GM19351 (cell line): ENCODE data around the gene NIPAL4.

Source experiments
- ATAC-seq: cut with Tn5 transposase; IDR thresholded peaks from one replicate; pipeline ENCODE4 v1.9.1; 2021; ENCODE audit warnings: mild to moderate bottlenecking, moderate library complexity; ENCODE audit not compliant: unreplicated experiment

NIPAL4 gene

GRCh38 chr5:157513182-157513581, 53.2 kb downstream of the NIPAL4 start:
- no peak for ATAC-seq

- no peak for ATAC-seq
Measured at GRCh38 chr5:157514974-157515373, 55.0 kb downstream of the NIPAL4 start.

- no peak for ATAC-seq
Measured at GRCh38 chr5:157516006-157516405, 56.0 kb downstream of the NIPAL4 start.

DNA sequence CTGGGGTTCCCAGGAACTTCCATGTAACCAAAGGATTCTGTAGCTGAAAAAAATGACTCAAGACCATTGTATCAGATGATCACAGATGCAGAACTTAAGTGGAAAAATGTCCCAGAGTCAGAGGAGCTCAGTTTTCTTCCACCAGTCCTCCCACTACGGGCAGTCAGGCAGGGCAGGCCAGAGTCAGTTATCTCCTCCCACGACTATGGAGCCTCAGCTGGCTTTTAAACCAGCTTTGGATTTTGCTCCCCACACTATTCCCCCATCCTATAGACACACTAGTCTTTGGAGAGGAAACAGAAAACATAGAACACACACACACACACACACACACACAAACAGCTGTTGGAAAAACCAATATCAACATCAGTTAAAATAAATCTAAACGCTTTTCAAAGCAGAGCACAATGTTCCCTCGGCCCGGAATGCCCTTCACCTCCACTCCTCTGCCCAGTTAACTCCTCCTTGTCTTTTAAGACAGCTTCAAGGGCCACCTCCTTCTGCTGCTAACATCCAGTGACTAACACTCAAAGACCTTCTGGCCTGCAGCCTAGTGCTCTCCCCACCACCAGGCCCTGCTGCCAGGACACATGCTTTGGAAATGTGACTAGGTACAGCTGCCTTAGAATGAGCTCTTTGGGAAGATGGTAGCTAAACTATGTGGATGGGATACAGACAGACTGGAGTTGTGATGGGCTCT, 56.8 kb downstream of the NIPAL4 start:
- ATAC-seq, result no peak

- ATAC-seq, result peak; percentile 72
Measured at GRCh38 chr5:157518963-157519362, 59.0 kb downstream of the NIPAL4 start.

DNA sequence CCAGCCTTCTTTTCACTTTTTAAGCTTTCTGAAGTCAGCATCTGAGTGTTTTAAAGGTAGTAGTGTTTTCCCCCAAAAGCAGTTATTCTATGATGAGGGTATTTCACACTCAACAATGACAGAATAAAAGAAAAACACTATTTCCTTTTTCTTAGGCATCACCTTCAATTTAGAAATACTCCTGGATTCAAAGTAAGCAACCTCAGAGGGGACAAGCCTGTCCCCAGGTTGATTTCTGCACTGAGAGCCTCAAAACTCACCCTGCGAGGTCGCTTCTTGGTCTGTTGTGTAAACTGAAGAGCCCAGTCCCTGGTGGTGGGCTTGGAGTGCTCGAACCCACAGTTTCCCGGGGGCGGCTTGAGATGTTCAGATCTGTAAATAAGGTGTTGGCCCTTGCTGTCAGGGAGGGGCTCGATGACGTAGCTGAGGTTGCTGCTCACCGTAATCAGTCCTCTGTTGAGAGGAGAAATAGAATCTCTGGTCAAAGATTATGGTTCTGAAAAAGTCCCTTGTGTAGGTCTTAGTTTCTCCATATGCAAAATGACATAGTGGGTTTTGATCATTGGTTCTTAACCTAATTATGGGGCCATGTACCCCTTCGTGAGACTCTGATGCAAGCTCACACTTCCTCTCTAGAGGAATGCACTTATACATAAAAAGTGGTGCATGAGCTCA, 59.7 kb downstream of the NIPAL4 start:
- peak; percentile 55 for ATAC-seq

DNA sequence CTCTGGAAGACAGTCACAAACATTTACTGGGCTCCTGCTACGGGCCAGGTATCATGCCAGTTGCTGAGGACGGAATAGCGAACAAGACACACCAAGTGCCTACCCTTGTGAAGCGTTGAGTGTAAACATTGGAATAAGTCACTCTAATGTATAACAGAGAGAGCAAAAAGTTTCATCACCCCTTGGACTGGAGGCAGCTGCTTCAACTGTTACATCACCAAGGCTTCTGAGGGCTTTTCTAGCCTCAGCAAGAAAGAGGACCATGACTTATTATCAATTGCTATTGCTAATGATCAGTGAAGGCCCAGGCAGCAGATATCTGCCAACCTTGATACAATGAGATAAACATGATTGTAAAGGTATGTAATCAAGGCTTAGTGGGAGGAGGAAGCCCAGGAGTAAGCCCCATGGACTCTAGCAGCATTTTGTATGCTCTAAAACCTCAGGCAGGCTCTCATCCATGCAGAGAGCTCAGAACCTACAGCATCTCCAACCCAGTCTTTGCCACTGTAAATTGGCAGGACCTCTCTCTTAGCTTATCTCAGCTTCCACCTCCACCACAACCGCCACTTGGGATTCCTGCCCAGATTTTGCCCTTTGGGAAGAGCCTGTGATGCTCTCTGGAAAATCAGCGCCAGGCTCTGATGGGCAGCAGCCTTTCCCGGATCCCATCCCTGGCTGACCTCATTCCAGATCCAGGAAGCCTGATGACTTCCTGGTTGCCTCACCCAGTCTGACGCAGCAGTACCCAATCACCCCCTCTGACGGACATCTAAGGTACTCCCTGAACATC, 61.1 kb downstream of the NIPAL4 start:
- ATAC-seq, result no peak

GRCh38 chr5:157521704-157522029, 61.7 kb downstream of the NIPAL4 start:
- ATAC-seq, result no peak

GRCh38 chr5:157523976-157524375, 64.0 kb downstream of the NIPAL4 start:
- no peak for ATAC-seq
